CD4-positive, alpha-beta T cell treated with Interferon gamma for 1 hour (primary cell): ENCODE data around the gene AHNAK2.
A peak's percentile ranks its signal among the peaks of the same experiment; 100 is the strongest.

Experiments
- DNase-seq: peaks from one replicate; pipeline ENCODE4 v3.0.0-alpha.2; 2020

The AHNAK2 gene

GRCh38 chr14:104984056-104984894 lies 6.1 kb upstream of the AHNAK2 start:
- no peak for DNase-seq

GRCh38 chr14:104983231-104983721 lies 5.1 kb upstream of the AHNAK2 start:
- DNase-seq, result no peak

- no peak for DNase-seq
Observed at GRCh38 chr14:104982548-104983230, 4.5 kb upstream of the AHNAK2 start.

GRCh38 chr14:104981699-104982541 lies 3.7 kb upstream of the AHNAK2 start:
- DNase-seq, result no peak

- DNase-seq, result no peak
Observed at GRCh38 chr14:104980611-104981531, 2.7 kb upstream of the AHNAK2 start.

- DNase-seq, result no peak
Observed at GRCh38 chr14:104979758-104980610, 1.8 kb upstream of the AHNAK2 start.

DNA sequence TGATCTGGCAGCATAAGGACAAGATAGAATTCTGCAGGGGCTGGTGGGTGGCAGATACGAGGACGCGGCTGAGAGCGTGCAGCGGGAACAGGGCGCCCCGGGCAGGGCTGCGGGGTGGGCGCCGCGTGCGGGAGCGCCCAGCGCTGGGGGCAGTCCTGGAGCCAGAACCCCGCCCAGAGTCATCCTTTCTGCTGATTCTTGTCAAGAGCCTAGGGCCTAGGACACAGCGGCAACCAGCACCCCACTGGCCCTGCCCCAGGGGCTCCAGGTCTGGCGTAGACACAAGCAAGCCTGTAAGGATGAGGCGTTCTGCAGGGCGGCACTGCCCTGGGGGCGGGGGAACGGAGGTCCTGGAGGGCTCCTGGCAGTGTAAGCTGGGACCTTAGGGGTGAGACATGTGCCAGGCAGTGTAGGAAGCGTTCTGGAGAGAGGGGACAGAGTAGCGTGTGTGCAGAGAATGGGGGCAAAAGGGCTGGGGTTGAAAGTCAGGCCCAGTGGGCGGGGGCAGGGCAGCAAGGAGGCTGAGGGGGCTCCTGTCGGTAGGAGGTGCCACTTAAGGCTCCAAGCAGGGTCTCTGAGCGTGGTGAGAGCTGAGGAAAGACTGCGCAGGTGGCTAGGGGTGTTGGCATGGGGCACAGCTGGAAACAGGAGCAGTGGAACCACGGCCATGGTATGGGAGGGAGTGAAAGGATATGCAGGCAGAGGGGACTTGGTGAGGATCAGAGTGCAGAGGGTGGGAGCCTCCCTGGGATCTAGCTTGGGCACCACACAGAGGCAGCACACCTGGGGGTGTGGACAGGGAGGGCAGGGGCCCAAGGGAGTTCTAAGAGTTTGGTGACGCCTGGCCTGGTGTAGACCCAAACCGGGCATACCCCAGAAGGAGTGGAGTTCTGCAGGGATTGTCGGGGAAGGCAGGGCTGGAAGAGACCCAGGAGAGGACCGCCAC lies 845 bp upstream of the AHNAK2 start:
- DNase-seq, result no peak

DNA sequence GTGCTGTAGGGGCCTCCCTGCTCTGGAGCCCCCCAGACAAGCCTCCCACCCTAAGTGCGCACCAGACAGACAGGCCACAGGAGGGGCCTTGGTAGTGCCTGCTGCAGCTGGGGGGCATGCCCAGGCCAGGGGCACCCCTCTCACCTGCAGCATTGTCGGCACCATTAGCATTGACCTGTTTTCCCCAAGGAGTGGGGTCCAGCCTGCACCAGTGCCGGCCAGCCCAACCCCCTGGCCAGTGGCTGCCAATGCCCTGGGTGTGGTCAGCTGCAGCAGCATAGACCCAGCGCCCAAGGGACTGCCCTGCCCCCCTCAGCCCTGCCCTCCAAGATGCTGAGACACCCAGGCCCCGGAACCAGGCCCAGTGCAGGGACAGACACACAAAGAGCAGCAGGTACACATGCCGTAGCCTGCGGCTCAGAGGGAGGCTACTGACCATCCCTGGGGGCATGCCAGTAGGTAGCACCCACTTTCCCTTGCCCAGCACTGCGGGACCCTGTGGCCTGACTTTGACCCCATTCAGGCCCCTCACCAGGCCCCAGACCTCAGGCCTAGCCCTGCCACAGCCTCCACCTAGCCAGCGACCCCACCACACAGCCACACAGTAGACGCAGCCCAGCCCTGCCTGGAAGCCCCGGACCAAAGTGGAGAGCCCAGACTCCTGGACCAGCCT lies 1.0 kb downstream of the AHNAK2 start:
- no peak for DNase-seq

- peak; percentile 84 for DNase-seq
Observed at GRCh38 chr14:104976198-104977007, 1.8 kb downstream of the AHNAK2 start.

GRCh38 chr14:104975481-104976197 lies 2.5 kb downstream of the AHNAK2 start:
- DNase-seq, result peak; percentile 22

DNA sequence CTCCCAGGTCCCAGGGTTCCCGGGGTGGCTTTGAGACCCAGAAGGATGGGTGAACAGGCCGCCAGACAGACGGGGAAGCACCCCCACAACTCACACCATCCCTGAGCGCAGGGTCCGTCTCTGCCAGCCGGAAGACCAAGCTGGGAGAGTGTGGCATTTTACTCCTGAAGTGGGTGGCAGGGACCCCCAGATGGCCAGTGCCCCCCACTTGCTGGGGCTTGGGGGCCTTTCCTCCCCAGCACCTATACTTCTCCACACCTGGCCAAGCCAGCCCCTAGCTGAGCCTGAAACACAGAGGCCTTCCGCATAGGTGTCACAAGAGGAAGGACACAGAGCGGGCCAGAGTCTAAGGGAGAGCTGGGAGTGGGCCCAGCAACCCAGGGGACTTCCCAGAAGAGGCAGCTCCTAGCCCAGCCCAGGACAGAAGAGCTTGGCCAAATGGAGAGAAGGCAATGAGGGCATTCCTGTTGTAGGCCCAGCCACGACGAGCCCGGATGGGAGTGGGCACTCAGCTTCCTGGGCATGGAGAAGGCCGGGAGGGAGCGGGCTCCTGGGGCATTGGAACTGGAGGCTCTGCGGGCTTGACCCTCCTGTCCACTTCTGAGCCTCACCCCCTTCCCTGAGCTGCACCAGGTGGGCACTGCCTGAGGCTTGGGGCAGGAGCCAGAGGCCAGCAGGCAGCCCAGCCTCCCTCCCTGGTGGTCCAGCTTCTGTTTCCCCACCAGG lies 3.3 kb downstream of the AHNAK2 start:
- DNase-seq, result no peak

- DNase-seq, result no peak
Observed at GRCh38 chr14:104974146-104974541, 4.0 kb downstream of the AHNAK2 start.

GRCh38 chr14:104973385-104974145 lies 4.6 kb downstream of the AHNAK2 start:
- DNase-seq, result no peak

GRCh38 chr14:104973135-104973384 lies 5.1 kb downstream of the AHNAK2 start:
- no peak for DNase-seq

GRCh38 chr14:104972301-104973134 lies 5.7 kb downstream of the AHNAK2 start:
- no peak for DNase-seq
